ENCODE results near the gene CDYL2.

CDYL2 gene

DNA sequence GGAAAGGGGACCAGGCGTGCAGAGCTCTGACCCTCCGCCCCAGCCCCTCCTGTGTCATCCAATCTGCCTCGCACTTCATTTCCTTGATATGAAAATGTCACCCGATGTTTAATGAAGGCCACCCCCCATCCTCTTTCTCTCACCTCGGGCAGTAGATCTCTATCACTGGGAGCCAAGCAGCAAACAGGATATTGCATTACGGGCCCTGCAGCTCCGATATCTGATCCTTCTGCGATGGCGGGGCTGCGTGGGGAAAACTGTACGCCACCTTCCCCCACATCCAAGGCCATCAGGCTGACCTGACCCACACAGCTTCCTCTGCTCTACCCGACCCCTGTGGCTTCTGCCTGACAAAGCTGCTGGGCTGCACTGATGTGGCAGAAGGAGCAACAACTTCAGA is 188.7 kb downstream of the CDYL2 start:
- TF ChIP-seq, protein P1, sequence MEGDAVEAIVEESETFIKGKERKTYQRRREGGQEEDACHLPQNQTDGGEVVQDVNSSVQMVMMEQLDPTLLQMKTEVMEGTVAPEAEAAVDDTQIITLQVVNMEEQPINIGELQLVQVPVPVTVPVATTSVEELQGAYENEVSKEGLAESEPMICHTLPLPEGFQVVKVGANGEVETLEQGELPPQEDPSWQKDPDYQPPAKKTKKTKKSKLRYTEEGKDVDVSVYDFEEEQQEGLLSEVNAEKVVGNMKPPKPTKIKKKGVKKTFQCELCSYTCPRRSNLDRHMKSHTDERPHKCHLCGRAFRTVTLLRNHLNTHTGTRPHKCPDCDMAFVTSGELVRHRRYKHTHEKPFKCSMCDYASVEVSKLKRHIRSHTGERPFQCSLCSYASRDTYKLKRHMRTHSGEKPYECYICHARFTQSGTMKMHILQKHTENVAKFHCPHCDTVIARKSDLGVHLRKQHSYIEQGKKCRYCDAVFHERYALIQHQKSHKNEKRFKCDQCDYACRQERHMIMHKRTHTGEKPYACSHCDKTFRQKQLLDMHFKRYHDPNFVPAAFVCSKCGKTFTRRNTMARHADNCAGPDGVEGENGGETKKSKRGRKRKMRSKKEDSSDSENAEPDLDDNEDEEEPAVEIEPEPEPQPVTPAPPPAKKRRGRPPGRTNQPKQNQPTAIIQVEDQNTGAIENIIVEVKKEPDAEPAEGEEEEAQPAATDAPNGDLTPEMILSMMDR (conservative IDR thresholded peaks at IDR 0.05) = no peak
- no peak overlapping the region for H3K27ac ChIP-seq

DNA sequence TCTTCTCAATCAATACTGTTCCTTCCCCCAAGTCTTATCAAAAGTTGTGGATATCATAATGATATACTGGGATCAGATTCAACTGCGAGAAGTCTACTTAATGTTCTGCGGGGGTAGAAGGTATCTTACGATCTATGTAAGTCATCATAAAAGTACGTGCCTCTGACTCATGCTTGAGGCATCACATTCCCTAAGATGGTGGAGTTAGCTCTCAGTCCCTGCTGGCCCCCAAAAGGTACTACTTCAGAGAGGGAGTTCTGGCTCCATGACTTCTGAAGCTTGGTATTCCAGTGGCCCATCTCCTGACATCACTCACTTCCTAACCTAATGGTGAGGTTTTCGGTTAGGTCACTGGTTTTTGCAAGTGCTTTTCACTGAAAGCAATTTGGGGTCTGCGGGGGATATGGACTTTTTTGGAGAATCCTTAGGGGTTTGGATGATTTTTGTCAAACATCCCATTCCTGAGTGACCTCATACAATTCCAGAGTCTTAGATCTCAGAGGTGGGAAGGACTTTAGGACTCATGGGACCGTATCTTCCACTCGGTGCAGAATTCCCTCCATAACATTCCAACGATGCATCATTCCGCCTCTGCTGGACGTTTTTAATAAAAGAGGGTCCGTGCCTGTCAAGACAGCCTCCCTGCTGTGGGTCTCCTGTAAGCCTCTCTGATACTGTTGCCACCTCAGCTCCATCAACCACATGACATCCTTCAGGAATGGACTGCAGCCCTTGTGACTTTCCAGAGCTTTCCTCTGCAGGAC is 189.3 kb downstream of the CDYL2 start:
- peak overlapping the region; percentile 79 for H3K27ac ChIP-seq
- TF ChIP-seq, protein P1 (conservative IDR thresholded peaks at IDR 0.05) = no peak

DNA sequence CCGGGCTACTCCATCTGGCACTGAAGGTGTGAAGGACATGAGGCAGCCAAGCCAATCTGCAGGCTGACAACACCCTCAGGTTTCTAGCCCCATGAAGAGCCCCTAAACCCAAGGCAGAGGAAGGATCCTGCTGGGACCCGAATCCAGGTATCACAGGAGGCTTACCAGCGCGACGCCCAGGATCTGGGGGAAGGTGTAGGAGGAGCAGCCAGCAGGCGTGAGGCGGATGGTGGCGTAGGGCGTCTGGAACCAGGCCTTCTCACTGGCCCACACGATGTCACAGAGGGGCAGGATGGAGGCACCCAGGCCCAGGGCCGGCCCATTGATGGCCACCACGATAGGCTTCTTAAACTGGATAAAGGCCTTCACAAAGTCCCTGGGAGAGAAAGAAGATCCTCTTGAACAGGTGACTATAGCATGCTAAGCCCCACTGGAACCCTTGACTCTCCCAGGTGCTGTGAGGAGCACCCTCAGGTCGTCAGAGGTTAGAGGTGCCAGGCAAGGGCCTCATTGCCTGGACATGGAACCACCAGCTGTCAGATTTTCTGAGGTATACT is 191.9 kb downstream of the CDYL2 start:
- TF ChIP-seq, protein P1 (conservative IDR thresholded peaks at IDR 0.05) = no peak

DNA sequence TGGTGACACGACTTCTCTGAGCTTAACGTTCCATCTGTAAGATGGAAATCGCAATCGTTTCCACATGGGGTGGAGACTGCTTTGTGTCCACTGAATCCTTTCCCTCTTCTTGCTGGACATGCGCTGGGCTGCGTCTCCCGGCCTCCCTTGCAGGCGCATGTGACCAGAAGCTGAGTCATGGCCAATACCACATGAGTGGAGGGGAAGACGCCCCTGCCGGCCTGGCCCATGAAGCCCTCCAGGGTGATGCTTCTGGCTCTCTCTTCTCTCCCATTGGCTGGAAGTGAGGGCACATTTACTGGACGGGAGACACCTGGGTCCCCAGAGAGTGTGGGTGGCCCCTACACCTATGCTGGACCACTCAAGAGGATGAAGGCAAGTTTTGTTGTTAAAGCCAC is 192.5 kb downstream of the CDYL2 start:
- no peak overlapping the region for H3K27ac ChIP-seq
- TF ChIP-seq, protein P1 (conservative IDR thresholded peaks at IDR 0.05) = no peak

More for the DNA sequence above, 191.9 kb downstream of the CDYL2 start:
- H3K27ac ChIP-seq = peak overlapping the region; percentile 79; the same call in 1 of the 2 replicates

DNA sequence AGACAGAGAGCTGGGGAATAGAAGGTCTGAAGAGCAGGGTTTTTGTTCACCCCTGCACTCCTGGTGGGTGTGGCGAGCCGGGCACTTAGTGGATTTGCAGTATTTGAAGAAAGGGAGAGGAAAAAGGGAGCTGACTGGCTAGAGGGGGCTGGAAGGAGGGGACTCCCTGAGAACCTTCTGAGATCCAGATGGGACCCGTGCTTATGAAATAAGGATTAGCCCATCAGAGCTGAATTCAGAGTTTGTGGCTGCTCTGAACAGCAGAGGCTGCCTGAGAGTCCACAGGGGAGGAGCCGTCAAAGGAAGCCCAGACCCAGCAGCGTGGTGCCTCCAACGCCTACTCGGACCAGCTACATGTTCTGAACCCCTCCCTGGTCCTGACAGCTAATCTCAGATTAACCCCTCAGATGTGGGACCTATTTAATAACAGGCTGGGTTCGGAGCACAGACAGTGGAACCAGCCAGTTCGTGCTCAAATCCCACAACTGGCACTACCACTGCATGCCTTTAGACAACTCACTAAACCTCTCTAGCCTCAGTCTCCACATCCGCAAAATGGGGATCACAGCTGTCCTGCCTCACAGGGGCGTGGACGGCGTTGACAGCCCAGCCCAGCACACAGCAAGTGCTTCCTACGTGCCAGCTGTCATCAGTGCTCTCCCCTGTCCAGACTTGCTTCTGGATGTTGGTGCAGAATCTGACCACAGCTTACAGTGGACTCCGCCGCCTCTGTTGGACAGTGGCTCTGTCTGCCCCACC is 193.0 kb downstream of the CDYL2 start:
- TF ChIP-seq, protein P1 (conservative IDR thresholded peaks at IDR 0.05) = no peak
- no peak overlapping the region for H3K27ac ChIP-seq

DNA sequence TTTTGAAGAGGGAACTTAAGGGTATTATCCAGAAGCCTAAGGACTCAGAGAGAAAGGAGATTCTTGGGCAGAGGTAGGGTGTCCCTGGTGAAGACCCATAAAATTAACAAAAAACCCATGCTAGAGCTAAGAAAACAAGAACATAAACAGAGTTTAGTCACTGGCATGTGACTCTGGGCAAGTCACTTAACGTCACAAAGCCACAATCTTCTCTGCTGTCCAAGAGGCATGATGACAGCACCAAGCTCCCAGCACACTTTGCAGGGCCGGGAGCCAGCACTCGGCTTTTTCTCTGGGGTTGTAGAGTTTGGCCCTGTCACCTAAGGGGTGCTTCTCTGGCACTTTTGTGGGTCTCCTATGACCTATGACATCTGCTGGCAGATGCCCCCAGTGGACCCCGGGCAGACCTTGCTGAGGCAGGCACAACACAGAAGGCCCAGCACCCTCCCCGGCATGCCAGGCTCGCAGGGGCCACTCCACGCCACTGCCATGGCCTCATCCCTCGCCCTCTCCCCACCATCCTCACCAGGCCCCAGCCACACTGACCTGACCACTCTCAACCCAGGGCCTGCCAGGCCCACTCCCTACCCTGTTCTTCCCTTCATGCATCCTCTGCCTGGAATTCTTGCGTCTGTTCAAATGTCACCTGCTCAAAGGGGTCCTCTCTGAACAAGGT is 193.8 kb downstream of the CDYL2 start:
- no peak overlapping the region for H3K27ac ChIP-seq
- TF ChIP-seq, protein P1 (conservative IDR thresholded peaks at IDR 0.05) = no peak

DNA sequence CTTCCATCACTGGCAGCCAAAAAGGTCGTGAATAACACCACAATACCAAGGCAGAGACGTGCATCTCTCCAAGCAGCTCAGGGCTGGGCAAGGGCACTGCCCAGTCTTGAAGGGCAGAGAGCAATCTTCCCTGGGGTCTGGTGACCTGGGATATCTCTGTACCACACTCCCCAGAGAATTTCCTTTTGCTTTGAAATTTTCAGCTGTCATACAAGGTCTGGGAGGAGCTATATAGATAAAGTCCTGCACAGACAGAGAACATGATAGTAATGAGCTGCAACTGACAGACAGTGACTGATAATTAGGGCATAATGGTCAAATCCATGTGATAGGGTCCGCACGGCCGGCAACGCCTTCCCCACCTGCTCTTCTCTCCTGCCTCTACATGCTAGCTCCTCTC is 195.5 kb downstream of the CDYL2 start:
- no peak overlapping the region for H3K27ac ChIP-seq
- TF ChIP-seq, protein P1 (conservative IDR thresholded peaks at IDR 0.05) = no peak

Data from VCaP (cell line).